A673 (cell line): ENCODE results near the gene PLXNB3. TPM values are rescaled to one million over a fixed set of nuclear protein-coding genes. Genes with fewer than 3 reads are reported as not detected.

Source experiments
- BruUV-seq: library from RNA; stranded (reverse); fragments of 400-500 nt; replicated peaks from 2 replicates; lab custom pipeline; 2021; lab: Mats Ljungman, UMichigan
- CTCF ChIA-PET: fragments of 300-600 bp; sonication (Branson Sonifier 250); formaldehyde crosslinking; loops from one replicate; lab custom pipeline; 2022; ENCODE audit warnings: antibody characterized with exemption; lab: Charles Lee
- POLR2A ChIA-PET: fragments of 300-600 bp; sonication (Branson Sonifier 250); formaldehyde crosslinking; loops from one replicate; lab custom pipeline; 2022; ENCODE audit warnings: antibody characterized with exemption; ENCODE audit not compliant: low non-redundant PET; lab: Charles Lee
- DNase-seq: peaks from one replicate; pipeline ENCODE4 v3.0.0-alpha.2; 2015; ENCODE audit warnings: low spot score
- H3K27ac ChIP-seq: fragments of 200-600 bp; sonication (generic); 2 replicates; pipeline ENCODE4 v1.5.1; 2016; ENCODE audit warnings: mixed run types, low read depth, mild to moderate bottlenecking, mixed read lengths, antibody characterized with exemption, low read length; ENCODE audit not compliant: poor library complexity, severe bottlenecking
- H3K27me3 ChIP-seq: fragments of 200-600 bp; sonication (generic); replicated peaks from 2 replicates; pipeline ENCODE4 v1.6.1; 2017; ENCODE audit warnings: mixed run types, low read depth, mild to moderate bottlenecking, mixed read lengths, antibody characterized with exemption, low read length; ENCODE audit not compliant: insufficient read depth, poor library complexity
- H3K36me3 ChIP-seq: fragments of 200-600 bp; sonication (generic); 2 replicates; pipeline ENCODE4 v1.6.1; 2016; ENCODE audit warnings: mixed run types, mild to moderate bottlenecking, mixed read lengths, antibody characterized with exemption, low read length; ENCODE audit not compliant: insufficient read depth, poor library complexity, severe bottlenecking
- H3K4me1 ChIP-seq: fragments of 200-600 bp; sonication (generic); 2 replicates; pipeline ENCODE4 v1.6.1; 2017; ENCODE audit warnings: mixed run types, mild to moderate bottlenecking, mixed read lengths, antibody characterized with exemption, low read length; ENCODE audit not compliant: insufficient read depth, poor library complexity, severe bottlenecking
- H3K4me3 ChIP-seq: fragments of 200-600 bp; sonication (generic); 2 replicates; pipeline ENCODE4 v1.5.1; 2016; ENCODE audit warnings: low read depth, mixed run types, mild to moderate bottlenecking, mixed read lengths, low read length; ENCODE audit not compliant: poor library complexity, severe bottlenecking
- H3K9me3 ChIP-seq: fragments of 200-600 bp; sonication (generic); 2 replicates; pipeline ENCODE4 v1.6.1; 2016; ENCODE audit warnings: mixed run types, low read depth, mild to moderate bottlenecking, mixed read lengths, antibody characterized with exemption, low read length; ENCODE audit not compliant: poor library complexity, severe bottlenecking
- EZH2 ChIP-seq: fragments of 200-600 bp; sonication (generic); IDR thresholded peaks from 2 replicates; pipeline ENCODE4 v1.6.1; 2017; ENCODE audit warnings: borderline replicate concordance, low read depth, mild to moderate bottlenecking, mixed read lengths, antibody characterized with exemption, low read length; ENCODE audit not compliant: poor library complexity, severe bottlenecking
- intact Hi-C: fragments of 100-400 bp; cut with micrococcal nuclease; formaldehyde crosslinking; loops from one replicate; pipeline ENCODE4 v1.10.0; 2022; ENCODE audit not compliant: unreplicated experiment
- total RNA-seq: library from RNA; stranded (reverse); gene quantifications from 2 replicates; pipeline ENCODE4 v1.2.3, GENCODE V29; 2021
- TF ChIP-seq, protein P1 (sequence below): fragments of 300-800, 200-600 bp; sonication (generic); conservative IDR thresholded peaks from 2 replicates; pipeline ENCODE4 v1.5.1; 2017; ENCODE audit warnings: low read depth, mild to moderate bottlenecking, antibody characterized with exemption, low read length, moderate library complexity, mixed read lengths

The PLXNB3 gene
- total RNA-seq, 1 experiment from 2014 or later: not detected

DNA sequence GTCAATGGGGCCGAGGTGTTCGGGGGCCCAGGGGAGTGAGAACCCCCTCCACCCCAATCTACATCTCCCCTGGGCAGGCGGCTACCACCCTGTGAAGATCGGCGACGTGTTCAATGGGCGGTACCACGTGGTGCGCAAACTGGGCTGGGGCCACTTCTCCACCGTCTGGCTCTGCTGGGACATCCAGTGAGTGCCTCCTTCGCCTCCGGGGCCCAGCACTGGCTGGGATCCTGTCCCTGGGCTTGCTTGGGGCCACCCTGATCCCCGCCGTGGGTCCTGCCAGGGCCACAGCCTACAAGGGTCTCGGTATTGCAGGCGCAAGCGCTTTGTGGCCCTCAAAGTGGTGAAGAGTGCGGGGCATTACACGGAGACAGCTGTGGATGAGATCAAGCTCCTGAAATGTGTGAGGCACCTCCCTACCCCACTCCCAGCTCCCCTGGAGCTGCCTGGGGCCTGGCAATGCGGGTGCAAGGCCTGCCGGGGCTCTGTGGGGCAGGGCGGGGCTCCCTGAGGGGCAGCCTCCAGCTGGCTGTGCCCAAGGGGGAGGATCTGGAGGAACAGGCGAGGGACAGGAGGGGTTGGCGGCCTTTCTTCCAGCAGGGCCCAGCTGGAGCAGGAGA is 17.5 kb downstream of the PLXNB3 start:
- ChIA-PET POLR2A (no interaction called here), CTCF (no interaction called here)
- H3K36me3 ChIP-seq: no peaks in the 10 kb centered on the region
- no peak overlapping the region for H3K4me3 ChIP-seq
- BruUV-seq: no TSS peak
- no peaks in the 10 kb centered on the region for H3K27me3 ChIP-seq
- DNase-seq: no peak
- no peaks in the 10 kb centered on the region for H3K4me1 ChIP-seq
- H3K27ac ChIP-seq: no peak overlapping the region
- TF ChIP-seq, protein P1, sequence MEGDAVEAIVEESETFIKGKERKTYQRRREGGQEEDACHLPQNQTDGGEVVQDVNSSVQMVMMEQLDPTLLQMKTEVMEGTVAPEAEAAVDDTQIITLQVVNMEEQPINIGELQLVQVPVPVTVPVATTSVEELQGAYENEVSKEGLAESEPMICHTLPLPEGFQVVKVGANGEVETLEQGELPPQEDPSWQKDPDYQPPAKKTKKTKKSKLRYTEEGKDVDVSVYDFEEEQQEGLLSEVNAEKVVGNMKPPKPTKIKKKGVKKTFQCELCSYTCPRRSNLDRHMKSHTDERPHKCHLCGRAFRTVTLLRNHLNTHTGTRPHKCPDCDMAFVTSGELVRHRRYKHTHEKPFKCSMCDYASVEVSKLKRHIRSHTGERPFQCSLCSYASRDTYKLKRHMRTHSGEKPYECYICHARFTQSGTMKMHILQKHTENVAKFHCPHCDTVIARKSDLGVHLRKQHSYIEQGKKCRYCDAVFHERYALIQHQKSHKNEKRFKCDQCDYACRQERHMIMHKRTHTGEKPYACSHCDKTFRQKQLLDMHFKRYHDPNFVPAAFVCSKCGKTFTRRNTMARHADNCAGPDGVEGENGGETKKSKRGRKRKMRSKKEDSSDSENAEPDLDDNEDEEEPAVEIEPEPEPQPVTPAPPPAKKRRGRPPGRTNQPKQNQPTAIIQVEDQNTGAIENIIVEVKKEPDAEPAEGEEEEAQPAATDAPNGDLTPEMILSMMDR: no peak
- intact Hi-C loops: no loop called here
- H3K9me3 ChIP-seq: no peaks in the 10 kb centered on the region

DNA sequence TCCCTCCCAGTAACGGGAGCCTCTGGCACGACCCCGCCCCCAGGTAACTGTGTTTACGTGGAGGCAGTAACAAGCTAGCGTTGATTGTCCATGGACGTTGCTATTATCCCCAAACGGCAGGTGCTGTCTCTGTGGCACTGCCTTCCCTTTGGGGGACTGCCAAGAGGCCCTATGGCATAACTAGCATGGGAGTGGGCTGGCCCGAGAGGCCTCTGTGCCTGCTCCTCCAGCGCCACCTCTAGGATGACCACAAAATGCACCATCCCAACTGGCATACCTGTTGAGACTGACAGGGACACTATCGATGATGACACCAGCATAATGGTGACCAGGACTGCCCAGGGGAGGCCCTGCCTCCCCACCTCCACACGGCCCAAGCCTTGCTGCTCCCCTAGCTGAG is 18.3 kb downstream of the PLXNB3 start:
- no peaks in the 10 kb centered on the region for H3K27me3 ChIP-seq
- no peak for TF ChIP-seq EZH2
- TF ChIP-seq, protein P1: peak; percentile 31; the same call in 1 of the 2 replicates
- H3K4me1 ChIP-seq: no peaks in the 10 kb centered on the region
- ChIA-PET POLR2A (no interaction called here), CTCF (no interaction called here)
- no peak overlapping the region for H3K27ac ChIP-seq
- no peak overlapping the region for H3K4me3 ChIP-seq
- no peaks in the 10 kb centered on the region for H3K9me3 ChIP-seq
- no TSS peak for BruUV-seq
- no peaks in the 10 kb centered on the region for H3K36me3 ChIP-seq
- intact Hi-C loops: no loop called here
- peak; percentile 14 for DNase-seq

DNA sequence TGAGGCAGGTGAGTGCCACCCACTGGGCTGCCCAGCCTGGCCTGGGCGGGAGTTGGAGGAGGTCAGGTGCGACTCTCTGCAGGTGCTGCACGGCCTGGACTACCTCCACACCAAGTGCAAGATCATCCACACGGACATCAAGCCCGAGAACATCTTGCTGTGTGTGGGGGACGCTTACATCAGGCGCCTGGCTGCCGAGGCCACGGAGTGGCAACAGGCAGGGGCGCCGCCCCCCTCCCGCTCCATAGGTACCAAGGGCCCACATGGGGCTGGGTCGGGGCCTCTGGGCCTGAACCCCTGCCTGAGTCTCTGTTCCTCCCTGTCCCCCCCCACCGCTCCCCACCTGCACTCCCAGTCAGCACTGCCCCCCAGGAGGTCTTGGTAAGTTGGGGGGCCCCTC is 18.8 kb downstream of the PLXNB3 start:
- Histone ChIP-seq H3K9me3 (no peaks in the 10 kb centered on the region), H3K4me1 (no peaks in the 10 kb centered on the region), H3K4me3 (no peak overlapping the region), H3K36me3 (no peaks in the 10 kb centered on the region), H3K27ac (no peak overlapping the region), H3K27me3 (no peaks in the 10 kb centered on the region)
- ChIA-PET POLR2A (no interaction called here), CTCF (no interaction called here)
- TF ChIP-seq, protein P1: no peak
- TF ChIP-seq EZH2: no peak
- intact Hi-C loops: no loop called here
- no peak for DNase-seq
- BruUV-seq: no TSS peak
